Esophagus squamous epithelium (tissue), 5 donors: ENCODE measurements around the gene EVC2. TPM values are rescaled to one million over a fixed set of nuclear protein-coding genes. Genes with fewer than 3 reads are reported as not detected.
A peak's percentile ranks its signal among the peaks of the same experiment; 100 is the strongest.

Experiments
- DNase-seq: peaks from one replicate; lab custom pipeline; 2025; lab: John Stamatoyannopoulos, UW
- H3K27ac ChIP-seq, 4 donors: fragments of 200-600 bp; sonication (generic); one replicate each; pipeline ENCODE4 v1.5.1; 2016 to 2019; ENCODE audit warnings: mild to moderate bottlenecking in 1 of 4
- H3K27me3 ChIP-seq, 4 donors: fragments of 200-600 bp; sonication (generic); 1 replicate in 3 of 4; 2 replicates in 1 of 4; pipeline versions ENCODE4 v1.5.1 to v1.6.0; 2017 to 2021; ENCODE audit warnings: antibody characterized with exemption in 1 of 4
- H3K36me3 ChIP-seq, 3 donors: fragments of 200-600 bp; sonication (generic); one replicate each; pipeline ENCODE4 v1.5.1; 2016 to 2019
- H3K4me1 ChIP-seq, 3 donors: fragments of 200-600 bp; sonication (generic); one replicate each; pipeline ENCODE4 v1.5.1; 2017 to 2019
- H3K4me3 ChIP-seq, 4 donors: fragments of 200-600 bp; sonication (generic); 1 replicate in 3 of 4; 2 replicates in 1 of 4; pipeline ENCODE4 v1.5.1; 2016 to 2019; ENCODE audit warnings: mild to moderate bottlenecking in 2 of 4, moderate library complexity in 1 of 4
- H3K9me3 ChIP-seq, 3 donors: fragments of 200-600 bp; sonication (generic); one replicate each; pipeline ENCODE4 v1.5.1; 2016 to 2019
- CTCF ChIP-seq, 6 experiments: fragments of 450-650 bp in 4 of 6; fragments of 200-600 bp in 2 of 6; sonication (generic) in 2 of 6; IDR thresholded peaks; one replicate each; pipeline ENCODE4 v1.5.1; 2016 to 2019; ENCODE audit warnings: antibody characterized with exemption in 6 of 6, mild to moderate bottlenecking in 4 of 6, moderate library complexity in 4 of 6
- POLR2A ChIP-seq, 4 donors: fragments of 450-650 bp; IDR thresholded peaks; one replicate each; pipeline ENCODE4 v1.6.1; 2017; ENCODE audit warnings: antibody characterized with exemption in 4 of 4, mild to moderate bottlenecking in 4 of 4, moderate library complexity in 3 of 4
- WGBS, 2 donors: methylation state at CpG; one replicate each; pipeline ENCODE4 v1.1.5; 2018; 5-methylcytosine and 5-hydroxymethylcytosine counted together
- intact Hi-C: fragments of 100-400 bp; cut with DNase I; formaldehyde crosslinking; loops from one replicate; pipeline ENCODE4 v1.15.0; 2022
- total RNA-seq, 4 donors: library from RNA; depleted of rRNA; stranded (reverse); fragments of >200 nt; gene quantifications; one replicate each; pipeline ENCODE4 v1.1.0, GENCODE V29; 2016
- donor health status: DM: yes; HTN: yes; CAD: no.

EVC2 gene
- total RNA-seq, 4 donors from 2014 or later, result 5.0 to 12.6 (median 5.1) TPM

GRCh38 chr4:5524446-5525299 is 183.7 kb downstream of the EVC2 start:
- Histone ChIP-seq H3K36me3 (peaks cover 0 to 4% (median 0%) of the 10 kb centered on the region in 3 donors), H3K27ac (peak overlapping the region in 2 of 4 donors; percentile 46 to 50), H3K27me3 (no peaks in the 10 kb centered on the region), H3K4me1 (peaks cover 0 to 16% (median 0%) of the 10 kb centered on the region in 3 donors), H3K9me3 (no peaks in the 10 kb centered on the region), H3K4me3 (no peak overlapping the region)
- DNase-seq, result no peak
- WGBS, 2 donors, result 32 to 56% methylated on average over 5 of the region's 5 CpGs
- intact Hi-C loops, result no loop called here
- TF ChIP-seq POLR2A (IDR thresholded peaks at IDR 0.05) (no peak), CTCF (IDR thresholded peaks at IDR 0.05) (no peak)

GRCh38 chr4:5517372-5517771 is 191.0 kb downstream of the EVC2 start:
- WGBS, 2 donors, result 86 to 92% methylated on average over 4 of the region's 4 CpGs

GRCh38 chr4:5515646-5516045 is 192.7 kb downstream of the EVC2 start:
- Histone ChIP-seq H3K9me3 (peaks cover 0 to 4% (median 0%) of the 10 kb centered on the region in 3 donors), H3K27me3 (no peaks in the 10 kb centered on the region), H3K36me3 (no peaks in the 10 kb centered on the region), H3K4me3 (no peak overlapping the region), H3K4me1 (no peaks in the 10 kb centered on the region), H3K27ac (no peak overlapping the region)
- no peak for DNase-seq
- intact Hi-C loops, result no loop called here
- TF ChIP-seq CTCF (IDR thresholded peaks at IDR 0.05) (no peak), POLR2A (IDR thresholded peaks at IDR 0.05) (no peak)

More at GRCh38 chr4:5517372-5517771, 191.0 kb downstream of the EVC2 start:
- Histone ChIP-seq H3K27me3 (no peaks in the 10 kb centered on the region), H3K4me1 (no peaks in the 10 kb centered on the region), H3K36me3 (no peaks in the 10 kb centered on the region), H3K4me3 (no peak overlapping the region), H3K9me3 (peaks cover 0 to 4% (median 0%) of the 10 kb centered on the region in 3 donors), H3K27ac (no peak overlapping the region)
- intact Hi-C loops, result no loop called here
- TF ChIP-seq POLR2A (IDR thresholded peaks at IDR 0.05) (no peak), CTCF (IDR thresholded peaks at IDR 0.05) (no peak)
- no peak for DNase-seq

Other genes starting within 250 kb of the EVC2 start
- gene EVC, start 2.6 kb upstream of the EVC2 start, total RNA-seq, result 10 to 100 TPM in 1 of 4 donors, 1 to 10 TPM in 3; 4.2 to 17.2 (median 6.3) TPM
- gene CRMP1, start 184.5 kb upstream of the EVC2 start, total RNA-seq, result 1 to 10 TPM in 3 of 4 donors, not detected in 1; 2.1 to 5.0 (median 4.7) TPM